ENCODE data around the gene SNAPC5.

Gene SNAPC5

GRCh38 chr15:66459818-66460615 lies 37.5 kb downstream of the SNAPC5 start:
- DNase-seq (ENCODE audit: low read depth in 1 of 2, low spot score in 1 of 2) = no peak

GRCh38 chr15:66456211-66456610 lies 41.4 kb downstream of the SNAPC5 start:
- no peak for DNase-seq (ENCODE audit: low read depth in 1 of 2, low spot score in 1 of 2)

- DNase-seq (ENCODE audit: low read depth in 1 of 2, low spot score in 1 of 2) = no peak
Measured at GRCh38 chr15:66454143-66454542, 43.4 kb downstream of the SNAPC5 start.

GRCh38 chr15:66452971-66453580 lies 44.5 kb downstream of the SNAPC5 start:
- DNase-seq (ENCODE audit: low read depth in 1 of 2, low spot score in 1 of 2) = no peak

- DNase-seq (ENCODE audit: low read depth in 1 of 2, low spot score in 1 of 2) = no peak
Measured at GRCh38 chr15:66452420-66452819, 45.1 kb downstream of the SNAPC5 start.

Data from activated CD4-positive, alpha-beta T cell treated with anti-CD3 and anti-CD28 coated beads, Interleukin-2, amount 50 U/mL, for 24 hours (primary cell).